NOMO-1 treated with dmso at 0.1 percent for 144 hours (cell line): ENCODE results near the gene ENOSF1.
A peak's percentile ranks its signal among the peaks of the same experiment; 100 is the strongest.
"Not testable (repeated sequence)": the region's sequence is repeated elsewhere in the genome, so short reads cannot be mapped to it uniquely, and the experiment has no call there.

ENCODE experiments used
- DNase-seq: peaks from one replicate; lab custom pipeline; 2025; ENCODE audit not compliant: unreplicated experiment; lab: John Stamatoyannopoulos, UW

ENOSF1 gene

DNA sequence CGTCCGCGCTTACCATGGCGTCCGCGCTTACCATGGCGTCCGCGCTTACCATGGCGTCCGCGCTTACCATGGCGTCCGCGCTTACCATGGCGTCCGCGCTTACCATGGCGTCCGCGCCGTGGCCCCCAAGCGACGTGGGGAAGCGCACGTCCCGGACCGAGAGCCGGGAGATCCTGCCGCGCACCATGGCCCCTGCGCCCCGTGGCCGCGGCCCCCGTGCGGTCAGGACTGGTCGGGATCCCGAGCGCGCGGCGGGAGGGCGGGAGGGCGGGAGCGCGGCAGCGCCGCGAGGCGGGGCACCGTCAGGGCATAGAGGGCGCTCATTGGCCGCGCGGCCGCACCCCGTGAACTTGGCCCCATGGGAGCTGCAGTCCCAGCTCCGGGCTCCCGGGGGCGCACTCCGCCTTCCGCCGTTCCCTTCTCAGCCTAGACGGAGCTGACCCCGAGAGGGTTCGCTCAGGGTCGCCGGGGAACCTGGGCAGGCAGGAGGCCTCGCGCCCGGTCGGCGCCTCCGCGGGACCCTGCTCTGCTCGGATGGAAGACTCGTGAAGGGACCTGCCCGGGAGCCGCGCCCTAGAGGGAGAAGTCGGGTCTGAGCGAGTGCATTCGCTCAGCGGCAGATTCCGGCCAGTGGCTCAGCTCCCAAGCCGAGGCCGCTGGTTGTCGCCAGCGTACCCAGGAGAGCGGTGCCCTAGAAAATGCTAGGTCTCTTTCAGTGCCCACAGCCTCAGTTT lies at the start of gene ENOSF1:
Gene ENOSF1, minus strand, starts transcription at position 230 of the 734 bp plus-strand sequence. Its CDS starts 43 bp downstream, at position 187.
- peak; percentile 33 for DNase-seq

GRCh38 chr18:759864-760263 lies 47.4 kb upstream of the ENOSF1 start:
- not testable (repeated sequence) for DNase-seq

- DNase-seq = no peak
These were observed 43.1 kb upstream of the ENOSF1 start for GRCh38 chr18:755506-755905.

GRCh38 chr18:754656-755055 lies 42.2 kb upstream of the ENOSF1 start:
- DNase-seq = no peak

DNA sequence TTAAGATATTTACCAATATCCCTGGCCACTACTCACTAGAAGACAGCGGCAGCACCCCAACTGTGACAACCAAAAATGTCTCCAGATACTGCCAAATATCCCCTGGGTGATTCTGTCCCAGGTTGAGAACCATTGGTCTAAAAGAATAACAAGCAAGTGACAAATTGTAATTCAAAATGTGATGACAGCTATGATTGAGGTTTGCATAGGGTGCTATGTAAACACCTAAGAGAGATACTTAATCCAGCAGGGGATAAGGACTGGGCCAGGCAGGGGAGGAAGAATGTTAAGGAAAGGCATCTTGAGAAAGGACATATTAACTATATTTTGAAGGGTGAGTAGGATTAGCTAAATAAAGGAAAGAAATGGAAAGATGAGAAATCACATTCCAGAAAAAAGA lies 38.0 kb upstream of the ENOSF1 start:
- DNase-seq = no peak

GRCh38 chr18:744832-745597 lies 32.6 kb upstream of the ENOSF1 start:
- DNase-seq = no peak

DNA sequence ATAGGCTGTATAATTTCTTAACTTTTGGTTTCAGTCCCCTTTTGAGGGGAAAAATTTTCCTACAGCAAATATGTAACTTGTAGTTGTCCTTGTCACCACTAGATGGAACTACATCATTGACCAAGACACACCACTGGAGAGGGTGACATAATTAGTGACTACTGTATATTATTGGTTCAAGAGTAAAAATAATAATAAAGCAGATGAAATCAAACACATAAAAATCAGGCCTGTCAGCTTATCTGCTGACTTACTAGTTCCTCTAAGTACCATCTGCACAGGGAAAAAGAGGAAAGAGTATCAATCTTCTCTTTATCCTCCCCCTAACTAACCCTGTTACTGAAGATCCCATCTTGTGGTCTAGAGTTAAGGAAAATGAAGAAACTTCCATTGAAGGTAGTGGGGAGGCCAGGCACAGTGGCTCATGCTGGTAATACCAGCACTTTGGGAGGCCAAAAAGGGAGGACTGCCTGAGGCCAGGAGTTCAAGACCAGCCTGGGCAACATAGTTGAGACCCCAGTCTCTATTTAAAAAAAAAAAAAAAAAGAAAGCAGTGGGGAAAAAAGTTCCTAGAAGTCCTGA lies 29.6 kb upstream of the ENOSF1 start:
- peak; percentile 15 for DNase-seq

- no peak for DNase-seq
These were observed 19.9 kb upstream of the ENOSF1 start for GRCh38 chr18:732371-732770.

GRCh38 chr18:731185-731584 lies 18.8 kb upstream of the ENOSF1 start:
- DNase-seq = no peak

DNA sequence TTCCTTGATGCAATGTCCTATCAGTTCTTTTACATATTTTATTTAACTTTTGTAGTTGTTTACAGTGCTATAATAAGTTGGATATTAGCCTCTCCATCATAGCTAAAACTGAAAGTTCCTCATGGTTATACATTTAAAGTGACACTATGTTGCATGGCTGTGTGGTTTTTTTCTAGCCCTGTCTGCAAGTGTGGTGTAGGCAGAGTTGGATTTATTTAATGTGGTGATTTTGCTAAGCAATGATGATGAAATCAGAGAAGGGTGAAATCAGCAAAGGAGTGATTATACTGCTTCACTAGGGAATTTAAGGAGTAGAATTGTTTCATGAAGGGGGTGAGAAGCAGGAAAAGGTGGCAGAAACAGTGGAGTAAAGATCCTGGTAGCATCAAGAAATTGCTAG lies 18.3 kb upstream of the ENOSF1 start:
- no peak for DNase-seq

DNA sequence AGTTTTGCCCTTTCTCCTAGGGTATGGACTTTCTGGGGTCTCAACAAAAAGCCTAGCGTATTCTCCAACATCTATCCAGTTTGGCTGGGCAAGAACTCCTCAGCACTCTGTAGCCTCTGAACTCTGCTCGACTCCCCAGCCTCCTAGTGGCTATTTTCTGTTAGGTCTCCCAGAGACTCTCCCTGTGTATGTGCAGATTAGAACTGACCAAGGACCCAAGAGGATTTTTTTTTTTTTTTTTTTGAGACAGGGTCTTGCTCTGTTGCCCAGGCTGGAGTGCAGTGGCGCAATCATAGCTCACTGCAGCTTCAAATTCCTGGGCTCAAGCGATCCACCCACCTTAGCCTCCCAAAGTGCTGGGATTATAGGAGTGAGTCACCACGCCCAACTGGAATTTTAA lies 17.7 kb upstream of the ENOSF1 start:
- not testable (repeated sequence) for DNase-seq

- DNase-seq = no peak
These were observed 13.2 kb upstream of the ENOSF1 start for GRCh38 chr18:725646-726045.

DNA sequence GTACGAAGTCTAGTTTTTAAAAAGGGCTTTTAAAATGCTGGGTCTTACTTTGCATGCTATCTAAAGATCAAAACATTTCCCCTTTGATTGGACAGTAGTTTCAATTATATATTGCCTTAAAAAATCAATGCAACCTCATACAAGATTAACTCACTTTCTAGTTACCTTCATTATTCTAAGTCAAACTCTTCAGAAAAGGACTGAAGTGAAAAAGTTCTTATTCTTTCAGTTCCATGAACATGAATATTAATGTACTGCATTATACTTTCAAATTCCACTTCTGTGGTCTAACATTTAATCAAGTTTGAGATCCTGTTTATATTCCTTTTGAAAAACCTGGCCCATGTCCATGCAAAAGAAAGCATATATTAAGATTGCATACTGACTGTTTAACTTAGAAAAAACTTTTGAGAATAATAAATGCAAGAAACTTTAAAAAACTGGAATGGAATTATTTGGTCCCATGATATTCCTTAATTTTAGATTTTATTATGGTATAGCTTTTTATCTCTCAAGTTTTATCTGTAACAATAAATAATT lies 11.2 kb upstream of the ENOSF1 start:
- no peak for DNase-seq

- DNase-seq = no peak
These were observed 4.6 kb upstream of the ENOSF1 start for GRCh38 chr18:717003-717402.

- no peak for DNase-seq
These were observed 3.2 kb upstream of the ENOSF1 start for GRCh38 chr18:715626-716025.

DNA sequence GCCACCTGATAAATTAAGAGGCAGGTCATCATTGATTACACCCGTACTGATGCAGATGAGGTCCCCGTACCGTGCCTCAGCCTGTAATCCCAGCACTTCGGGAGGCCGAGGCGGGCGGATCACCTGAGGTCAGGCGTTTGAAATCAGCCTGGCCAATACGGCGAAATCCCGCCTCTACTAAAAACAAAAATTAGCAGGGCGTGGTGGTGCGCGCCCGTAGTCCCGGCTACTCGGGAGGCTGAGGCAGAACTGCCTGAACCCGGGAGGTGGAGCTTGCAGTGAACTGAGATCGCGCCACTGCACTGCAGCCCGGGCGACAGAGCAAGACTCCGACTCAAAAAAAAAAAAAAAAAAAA lies 683 bp upstream of the ENOSF1 start:
- no peak for DNase-seq

DNA sequence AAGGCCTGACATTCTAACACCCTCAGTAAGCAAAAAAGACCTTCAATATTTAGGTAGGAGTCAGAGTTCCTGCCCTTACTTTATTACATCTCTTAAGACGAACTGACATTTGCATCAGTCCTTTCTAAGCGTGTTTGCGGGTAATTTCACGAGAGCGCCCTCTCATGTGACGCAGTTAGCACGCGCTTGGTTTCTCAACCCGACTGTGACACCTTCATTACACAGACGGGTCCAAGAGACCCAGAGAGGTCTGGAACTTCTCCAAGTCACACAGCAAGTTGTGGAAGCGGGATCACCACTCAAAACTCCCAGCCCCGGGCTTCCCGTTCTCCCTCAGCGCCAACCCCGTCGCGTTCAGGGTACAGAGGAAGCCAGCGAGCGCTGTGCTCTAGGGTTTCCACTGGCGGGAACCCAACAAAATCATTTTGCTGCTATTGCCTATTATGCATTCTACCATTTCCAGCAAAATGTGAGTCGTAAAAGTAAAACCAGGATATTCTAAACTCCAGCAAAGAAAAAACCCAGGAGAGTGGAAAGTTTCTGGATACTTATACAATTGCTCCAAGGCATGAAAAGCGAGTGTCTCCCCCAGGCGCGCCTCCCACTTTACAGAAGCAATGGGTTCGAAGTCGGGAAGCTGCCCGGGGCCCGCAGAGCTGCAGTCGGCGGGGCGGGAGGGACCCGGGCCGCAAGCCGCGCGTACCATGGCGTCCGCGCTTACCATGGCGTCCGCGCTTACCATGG lies 601 bp downstream of the ENOSF1 start:
- DNase-seq = peak; percentile 28

DNA sequence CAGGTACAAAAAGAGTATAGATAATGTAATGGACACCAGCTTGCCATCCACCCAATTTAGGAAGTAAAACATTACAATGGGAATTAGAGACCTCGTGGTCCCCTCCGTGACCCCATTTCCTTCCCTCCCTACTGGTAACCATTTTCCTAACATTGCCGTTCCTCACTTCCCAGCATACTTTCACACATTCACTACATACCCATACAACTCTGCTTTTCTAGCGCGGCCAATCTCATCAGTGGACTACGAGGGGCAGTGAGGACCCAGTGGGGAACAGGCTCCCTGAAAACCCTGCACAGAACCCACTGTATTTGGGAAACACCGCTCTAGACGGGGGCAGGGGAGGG lies 1.1 kb downstream of the ENOSF1 start:
- DNase-seq = no peak

GRCh38 chr18:710418-711300 lies 1.8 kb downstream of the ENOSF1 start:
- DNase-seq = no peak

DNA sequence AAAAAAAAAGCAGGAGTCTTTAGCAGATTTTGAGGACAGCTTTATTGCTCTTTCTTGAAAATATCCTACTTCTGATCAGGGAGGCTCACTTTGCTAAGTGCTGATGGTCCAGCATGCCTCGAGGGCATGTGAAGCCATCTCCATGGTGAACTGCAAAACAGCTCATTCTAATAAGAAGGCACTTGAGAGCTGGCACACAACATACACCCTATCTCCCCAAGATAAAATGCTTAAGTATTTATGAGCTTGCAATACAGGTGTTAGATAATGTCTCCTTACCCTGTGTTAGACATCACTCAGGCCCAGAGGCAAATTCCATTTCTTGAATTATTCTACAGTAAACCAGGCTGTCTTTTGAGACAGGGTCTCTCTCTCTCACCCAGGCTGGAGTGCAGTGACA lies 2.7 kb downstream of the ENOSF1 start:
- no peak for DNase-seq
